GM12872 (cell line): ENCODE data around the gene GSAP.

Source experiments
- TF ChIP-seq, protein P1 (sequence below): IDR thresholded peaks from 3 replicates; pipeline ENCODE4 v1.5.1; 2011; ENCODE audit warnings: low read depth, mild to moderate bottlenecking, low read length, moderate library complexity; ENCODE audit not compliant: insufficient read depth

Gene GSAP

DNA sequence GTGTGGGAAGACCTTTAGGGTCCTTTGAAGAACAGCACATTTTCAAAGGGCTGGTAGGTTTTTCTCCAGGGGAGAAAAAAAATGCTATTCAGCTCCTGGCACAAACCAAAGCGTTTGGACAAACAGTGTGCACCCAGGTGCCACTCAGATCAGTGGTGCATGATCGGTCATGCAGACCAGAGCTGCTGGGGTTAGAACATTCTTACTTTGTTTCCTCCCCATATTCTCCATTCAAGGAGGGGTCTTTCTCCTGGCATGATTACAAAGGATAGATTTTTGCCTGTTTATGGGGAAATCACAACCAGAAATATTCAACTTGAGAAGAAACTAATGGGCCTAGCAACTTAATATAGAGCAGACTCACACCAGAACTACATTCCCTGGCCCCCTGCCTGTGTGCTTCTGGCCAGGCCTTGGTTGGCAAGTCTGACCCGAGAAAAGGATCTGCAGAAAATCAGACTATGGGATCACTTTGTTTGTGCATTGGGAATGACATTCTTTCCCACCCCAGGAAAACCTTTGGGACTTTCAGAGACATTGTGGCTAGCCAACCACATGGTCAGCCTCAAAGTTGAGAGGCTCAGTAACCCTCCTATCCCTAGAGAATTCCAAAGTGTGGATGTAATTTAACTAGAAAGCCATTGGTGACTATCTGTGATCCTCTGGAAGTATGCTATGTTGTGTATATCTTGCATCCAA, 134.2 kb downstream of the GSAP start:
- TF ChIP-seq, protein P1, sequence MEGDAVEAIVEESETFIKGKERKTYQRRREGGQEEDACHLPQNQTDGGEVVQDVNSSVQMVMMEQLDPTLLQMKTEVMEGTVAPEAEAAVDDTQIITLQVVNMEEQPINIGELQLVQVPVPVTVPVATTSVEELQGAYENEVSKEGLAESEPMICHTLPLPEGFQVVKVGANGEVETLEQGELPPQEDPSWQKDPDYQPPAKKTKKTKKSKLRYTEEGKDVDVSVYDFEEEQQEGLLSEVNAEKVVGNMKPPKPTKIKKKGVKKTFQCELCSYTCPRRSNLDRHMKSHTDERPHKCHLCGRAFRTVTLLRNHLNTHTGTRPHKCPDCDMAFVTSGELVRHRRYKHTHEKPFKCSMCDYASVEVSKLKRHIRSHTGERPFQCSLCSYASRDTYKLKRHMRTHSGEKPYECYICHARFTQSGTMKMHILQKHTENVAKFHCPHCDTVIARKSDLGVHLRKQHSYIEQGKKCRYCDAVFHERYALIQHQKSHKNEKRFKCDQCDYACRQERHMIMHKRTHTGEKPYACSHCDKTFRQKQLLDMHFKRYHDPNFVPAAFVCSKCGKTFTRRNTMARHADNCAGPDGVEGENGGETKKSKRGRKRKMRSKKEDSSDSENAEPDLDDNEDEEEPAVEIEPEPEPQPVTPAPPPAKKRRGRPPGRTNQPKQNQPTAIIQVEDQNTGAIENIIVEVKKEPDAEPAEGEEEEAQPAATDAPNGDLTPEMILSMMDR, result no peak

DNA sequence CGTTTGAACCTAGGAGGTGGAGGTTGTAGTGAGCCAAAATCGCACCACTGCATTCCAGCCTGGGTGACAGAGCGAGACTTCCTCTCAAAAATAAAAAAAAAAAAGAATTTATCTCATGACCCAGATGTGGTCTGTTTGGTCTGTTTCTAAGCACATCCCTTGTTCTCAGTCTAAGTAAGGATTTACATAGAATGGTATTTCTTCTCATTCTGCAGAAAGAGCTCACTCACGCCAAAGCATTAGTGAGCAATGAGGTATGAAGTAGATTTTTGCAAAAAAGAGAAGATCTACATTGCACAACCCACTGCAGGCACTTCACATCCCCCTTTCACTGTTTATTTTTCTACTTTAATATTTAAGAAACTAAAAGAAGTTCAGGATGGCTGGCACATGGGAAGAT, 140.0 kb downstream of the GSAP start:
- TF ChIP-seq, protein P1, result no peak

DNA sequence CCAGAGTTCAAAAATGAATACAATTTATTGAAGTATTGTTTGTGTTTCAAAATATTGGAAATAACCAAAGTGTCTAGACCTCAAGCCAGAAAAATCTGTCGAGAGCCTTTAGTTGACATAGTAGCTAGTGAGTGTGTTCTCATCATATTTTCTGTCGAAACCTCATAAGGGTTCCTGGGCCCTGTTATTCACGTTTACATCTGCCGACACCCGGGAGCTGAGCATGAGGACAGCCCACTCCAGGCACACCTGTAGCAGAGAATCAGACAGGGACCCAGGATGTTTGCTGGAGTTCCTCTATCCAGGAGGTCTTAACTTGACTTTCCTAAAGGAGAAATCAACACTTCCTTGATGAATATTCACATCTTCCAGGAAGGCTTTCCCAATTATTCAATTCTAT, 144.4 kb downstream of the GSAP start:
- TF ChIP-seq, protein P1, result no peak

DNA sequence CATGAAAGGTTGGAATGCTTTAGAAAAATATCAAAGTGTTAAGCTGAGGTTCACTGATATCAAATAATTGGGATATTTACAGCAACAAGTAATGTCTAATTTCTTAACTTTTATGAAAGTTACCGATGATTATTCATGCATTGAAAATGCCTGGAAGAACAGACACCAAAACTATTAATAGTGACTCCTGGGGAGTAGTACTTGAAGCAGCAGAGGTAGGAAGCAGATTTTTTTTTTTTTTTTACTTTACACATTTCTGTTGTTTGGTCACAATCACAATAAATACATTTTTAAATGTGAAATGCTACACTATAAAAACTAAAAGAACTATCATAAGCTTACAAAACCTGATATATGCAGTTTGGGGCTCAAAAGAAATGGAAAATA, 146.1 kb downstream of the GSAP start:
- TF ChIP-seq, protein P1, result no peak

DNA sequence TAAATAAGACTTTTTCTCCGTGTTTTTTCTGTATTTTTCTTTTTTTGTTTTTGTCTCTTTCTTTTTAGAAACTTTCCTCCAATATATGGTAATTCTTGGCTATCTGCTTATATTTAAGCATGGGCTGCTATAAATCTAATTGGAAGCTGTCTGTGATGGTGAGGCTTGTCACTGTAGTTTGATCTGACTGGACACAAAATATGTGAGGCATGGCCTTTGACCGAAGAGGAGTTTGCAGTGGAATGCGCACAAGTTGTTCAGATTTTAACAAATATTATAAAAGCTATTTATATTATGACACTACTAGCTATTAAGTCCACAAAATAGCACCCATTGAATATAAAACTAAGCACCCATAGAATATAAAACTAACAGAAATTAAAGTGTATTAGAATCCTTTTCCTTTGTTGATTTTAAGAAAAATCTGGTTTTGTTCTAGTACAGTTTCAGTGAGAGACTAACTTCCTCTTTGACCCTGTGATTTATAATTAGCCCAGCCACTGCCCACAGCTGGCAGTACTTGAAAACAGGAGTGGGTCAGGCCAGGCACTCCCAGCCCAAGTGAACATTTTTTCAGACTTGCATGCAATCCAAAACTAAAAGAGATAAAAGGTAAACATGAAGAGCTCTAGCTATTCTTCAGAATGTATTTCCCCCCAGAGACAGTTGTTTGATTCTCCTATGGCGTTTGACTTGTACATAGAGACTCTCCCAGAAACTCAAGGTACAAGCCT, 146.6 kb downstream of the GSAP start:
- TF ChIP-seq, protein P1, result no peak

DNA sequence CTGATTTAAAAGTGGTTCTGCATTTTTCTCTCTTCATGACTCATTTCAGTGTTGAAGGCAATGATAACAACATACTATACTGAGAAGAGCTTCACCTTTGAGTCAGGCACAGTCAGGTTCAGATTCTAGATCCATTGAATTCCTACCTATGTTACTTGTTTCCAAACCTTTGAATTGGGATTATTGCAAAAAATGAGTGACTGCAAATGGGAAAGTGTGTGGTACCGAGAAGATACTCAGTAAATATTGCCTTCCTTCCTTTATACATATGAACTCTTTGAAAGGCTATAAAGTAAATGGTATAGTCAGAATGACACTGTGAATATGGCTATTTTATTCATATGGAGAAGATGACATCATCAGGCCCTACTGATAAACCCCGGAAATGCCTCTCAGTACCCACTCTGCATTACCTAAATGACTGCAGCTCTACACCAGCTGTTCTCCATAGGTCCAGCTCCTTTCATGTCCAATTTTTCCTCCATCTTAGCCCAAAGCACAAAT, 149.8 kb downstream of the GSAP start:
- TF ChIP-seq, protein P1, result no peak

DNA sequence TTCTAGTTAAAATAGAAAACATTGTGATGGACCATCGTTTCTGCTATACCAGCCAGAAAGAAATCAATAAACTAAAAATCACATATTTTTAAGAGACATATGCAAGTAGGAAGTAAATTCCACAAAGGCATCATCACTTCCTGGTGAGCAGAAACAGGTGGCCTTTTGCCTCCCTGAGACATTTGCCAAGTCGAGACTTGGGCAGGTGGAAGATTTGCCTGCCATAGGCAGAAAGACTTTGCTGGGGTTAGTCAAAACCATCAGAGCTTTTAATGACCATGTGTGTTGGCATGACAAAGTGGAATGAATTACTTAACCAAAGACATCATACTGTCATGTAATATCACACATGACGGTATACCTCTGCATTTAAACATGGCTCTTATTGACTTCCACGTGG, 150.5 kb downstream of the GSAP start:
- TF ChIP-seq, protein P1, result no peak
